Chondrocyte (in vitro differentiated cells): Measurements from ENCODE around the gene EHMT1. TPM values are rescaled to one million over a fixed set of nuclear protein-coding genes. Genes with fewer than 3 reads are reported as not detected.

Experiments
- DNase-seq: peaks from one replicate; pipeline ENCODE4 v3.0.0; 2021; ENCODE audit warnings: mixed read lengths, low spot score
- H3K27ac Mint-ChIP-seq: one replicate; pipeline ENCODE4 v1.8.0; 2021; ENCODE audit warnings: mild to moderate bottlenecking, moderate library complexity, mixed read lengths; ENCODE audit not compliant: unreplicated experiment
- H3K27me3 Mint-ChIP-seq: 2 replicates; pipeline ENCODE4 v1.8.0; 2021; ENCODE audit warnings: low read depth, mixed read lengths
- H3K36me3 Mint-ChIP-seq: 2 replicates; pipeline ENCODE4 v1.8.0; 2021; ENCODE audit warnings: low read depth, mixed read lengths
- H3K4me1 Mint-ChIP-seq: 2 replicates; pipeline ENCODE4 v1.8.0; 2021; ENCODE audit warnings: low read depth, mild to moderate bottlenecking, mixed read lengths
- H3K4me3 Mint-ChIP-seq: one replicate; pipeline ENCODE4 v1.8.0; 2021; ENCODE audit warnings: mild to moderate bottlenecking, moderate library complexity, mixed read lengths; ENCODE audit not compliant: unreplicated experiment
- H3K9me3 Mint-ChIP-seq: 2 replicates; pipeline ENCODE4 v1.8.0; 2021; ENCODE audit warnings: low read depth, mixed read lengths
- CTCF ChIP-seq: fragments of 200-600 bp; sonication (generic); IDR thresholded peaks from 2 replicates; pipeline ENCODE4 v1.5.0; 2021; ENCODE audit warnings: antibody characterized with exemption, mild to moderate bottlenecking, moderate library complexity
- total RNA-seq: library from RNA; stranded (reverse); gene quantifications from 3 replicates; pipeline ENCODE4 v1.2.1, GENCODE V29; 2021

Gene EHMT1
- total RNA-seq, 1 donor from 2014 or later, result 61.0 TPM

- Mint-ChIP-seq H3K27ac (no peak overlapping the region), H3K36me3 (peaks cover 4% of the 10 kb centered on the region), H3K9me3 (no peaks in the 10 kb centered on the region), H3K4me1 (peaks cover 24% of the 10 kb centered on the region), H3K27me3 (no peaks in the 10 kb centered on the region), H3K4me3 (no peak overlapping the region)
- peak; percentile 37 for DNase-seq
- TF ChIP-seq CTCF, result no peak
Measured at GRCh38 chr9:137643921-137644320, 25.1 kb downstream of the EHMT1 start.

GRCh38 chr9:137645211-137645610 is 26.4 kb downstream of the EHMT1 start:
- H3K36me3 Mint-ChIP-seq, result peaks cover 4% of the 10 kb centered on the region
- H3K4me3 Mint-ChIP-seq, result no peak overlapping the region
- no peak for TF ChIP-seq CTCF
- H3K27ac Mint-ChIP-seq, result no peak overlapping the region
- H3K27me3 Mint-ChIP-seq, result no peaks in the 10 kb centered on the region
- DNase-seq, result peak; percentile 4
- no peaks in the 10 kb centered on the region for H3K9me3 Mint-ChIP-seq
- H3K4me1 Mint-ChIP-seq, result peaks cover 19% of the 10 kb centered on the region

GRCh38 chr9:137646341-137646740 is 27.5 kb downstream of the EHMT1 start:
- Mint-ChIP-seq H3K27ac (no peak overlapping the region), H3K9me3 (no peaks in the 10 kb centered on the region), H3K4me3 (no peak overlapping the region), H3K36me3 (peaks cover 4% of the 10 kb centered on the region), H3K4me1 (peaks cover 20% of the 10 kb centered on the region), H3K27me3 (no peaks in the 10 kb centered on the region)
- no peak for TF ChIP-seq CTCF
- DNase-seq, result peak; percentile 75

- Mint-ChIP-seq H3K27me3 (no peaks in the 10 kb centered on the region), H3K4me3 (no peak overlapping the region), H3K4me1 (peaks cover 20% of the 10 kb centered on the region), H3K9me3 (no peaks in the 10 kb centered on the region), H3K36me3 (peaks cover 4% of the 10 kb centered on the region), H3K27ac (no peak overlapping the region)
- no peak for TF ChIP-seq CTCF
- peak; percentile 52 for DNase-seq
Measured at GRCh38 chr9:137647096-137647714, 28.4 kb downstream of the EHMT1 start.

GRCh38 chr9:137648396-137648795 is 29.6 kb downstream of the EHMT1 start:
- Mint-ChIP-seq H3K4me3 (no peak overlapping the region), H3K9me3 (no peaks in the 10 kb centered on the region), H3K27ac (no peak overlapping the region), H3K36me3 (peaks cover 4% of the 10 kb centered on the region), H3K27me3 (no peaks in the 10 kb centered on the region), H3K4me1 (peaks cover 20% of the 10 kb centered on the region)
- TF ChIP-seq CTCF, result no peak
- DNase-seq, result peak; percentile 3
